Measurements from ENCODE around the gene MRPL49.
"Not testable (repeated sequence)": the region's sequence is repeated elsewhere in the genome, so short reads cannot be mapped to it uniquely, and the experiment has no call there.

Gene MRPL49

DNA sequence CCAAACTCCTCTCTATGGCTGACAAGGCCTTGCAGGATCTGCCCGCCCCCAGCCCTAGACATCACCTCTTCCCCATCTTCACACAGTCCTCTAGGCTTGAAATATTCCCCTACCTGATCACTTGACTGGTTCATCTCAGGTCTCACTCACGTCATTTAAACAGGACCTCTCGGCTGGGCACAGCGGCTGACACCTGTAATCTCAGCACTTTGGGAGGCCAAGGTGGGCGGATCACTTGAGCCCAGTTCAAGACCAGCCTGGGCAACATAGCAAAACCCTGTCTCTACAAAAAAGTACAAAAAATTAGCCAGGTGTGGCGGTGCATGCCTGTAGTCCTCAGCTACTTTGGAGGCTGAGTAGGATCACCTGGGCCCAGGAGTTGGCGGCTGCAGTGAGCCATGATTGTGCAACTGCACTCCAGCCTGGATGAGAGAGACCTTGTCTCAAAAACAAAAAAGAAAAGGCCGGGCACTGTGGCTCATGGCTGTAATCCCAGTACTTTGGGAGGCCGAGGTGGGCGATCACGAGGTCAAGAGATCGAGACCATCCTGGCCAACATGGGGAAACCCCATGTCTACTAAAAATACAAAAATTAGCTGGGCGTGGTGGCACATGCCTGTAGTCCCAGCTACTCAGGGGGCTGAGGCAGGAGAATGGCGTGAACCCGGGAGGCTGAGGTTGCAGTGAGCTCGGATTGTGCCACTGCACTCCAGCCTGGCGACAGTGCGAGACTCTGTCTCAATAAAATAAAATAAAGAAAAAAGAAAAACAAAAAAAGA lies 3.0 kb upstream of the MRPL49 start:
- DNase-seq, result not testable (repeated sequence)

DNA sequence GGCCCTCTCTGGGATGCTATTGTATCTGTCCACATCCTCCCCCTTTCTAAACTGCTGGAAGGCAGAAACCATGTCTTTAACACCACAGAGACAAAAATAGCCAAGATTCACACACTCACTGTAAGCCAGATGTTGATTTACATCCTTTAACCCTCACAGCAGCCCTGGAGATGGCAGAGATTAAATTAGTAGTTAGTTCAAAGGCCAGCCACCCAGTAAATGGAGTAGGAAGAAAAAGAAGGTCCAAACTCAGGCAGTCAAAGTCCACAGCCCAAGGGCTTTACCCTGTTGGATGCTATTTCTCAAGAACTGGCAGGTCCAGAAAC lies 2.5 kb upstream of the MRPL49 start:
- DNase-seq, result no peak

DNA sequence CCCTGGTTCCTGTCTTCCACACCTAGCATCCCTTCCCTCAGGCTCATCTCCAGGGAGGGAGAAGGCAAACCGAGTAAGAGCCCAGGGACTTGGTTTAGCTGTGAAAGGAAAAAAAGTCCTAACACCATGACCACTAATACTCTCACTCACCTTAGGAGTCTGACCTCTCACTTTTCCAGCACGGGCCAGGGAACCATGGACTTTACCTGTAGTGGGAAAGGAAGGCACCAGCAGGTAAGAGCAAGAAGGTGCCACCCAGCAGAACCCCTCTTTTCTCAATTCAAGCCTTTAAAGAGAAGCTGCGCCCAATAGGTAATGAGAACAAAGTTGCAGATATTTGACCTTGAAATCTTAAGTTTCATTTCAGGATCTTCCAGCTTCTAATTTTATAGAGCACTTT lies 1.3 kb upstream of the MRPL49 start:
- DNase-seq, result no peak

DNA sequence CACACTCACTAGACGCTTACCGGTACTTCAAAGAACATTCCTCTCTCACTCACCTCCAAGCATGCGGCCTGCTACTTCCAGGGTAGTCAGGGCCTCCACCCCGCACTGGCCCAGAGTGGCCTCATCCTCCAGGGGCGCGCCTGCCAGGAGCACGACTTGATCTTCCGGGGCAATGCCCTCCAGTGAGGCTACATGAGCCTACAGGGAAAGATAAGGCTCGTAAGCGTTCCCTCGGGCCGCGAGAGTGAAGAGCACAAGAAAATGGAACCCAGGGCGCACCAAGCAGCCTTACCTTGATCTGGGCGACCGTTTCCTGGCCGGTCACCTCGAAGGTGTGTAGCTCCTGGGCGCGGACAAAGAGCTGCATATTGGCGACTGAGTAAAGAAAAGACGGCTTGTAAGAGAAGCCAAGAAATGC lies 665 bp upstream of the MRPL49 start:
- no peak for DNase-seq

DNA sequence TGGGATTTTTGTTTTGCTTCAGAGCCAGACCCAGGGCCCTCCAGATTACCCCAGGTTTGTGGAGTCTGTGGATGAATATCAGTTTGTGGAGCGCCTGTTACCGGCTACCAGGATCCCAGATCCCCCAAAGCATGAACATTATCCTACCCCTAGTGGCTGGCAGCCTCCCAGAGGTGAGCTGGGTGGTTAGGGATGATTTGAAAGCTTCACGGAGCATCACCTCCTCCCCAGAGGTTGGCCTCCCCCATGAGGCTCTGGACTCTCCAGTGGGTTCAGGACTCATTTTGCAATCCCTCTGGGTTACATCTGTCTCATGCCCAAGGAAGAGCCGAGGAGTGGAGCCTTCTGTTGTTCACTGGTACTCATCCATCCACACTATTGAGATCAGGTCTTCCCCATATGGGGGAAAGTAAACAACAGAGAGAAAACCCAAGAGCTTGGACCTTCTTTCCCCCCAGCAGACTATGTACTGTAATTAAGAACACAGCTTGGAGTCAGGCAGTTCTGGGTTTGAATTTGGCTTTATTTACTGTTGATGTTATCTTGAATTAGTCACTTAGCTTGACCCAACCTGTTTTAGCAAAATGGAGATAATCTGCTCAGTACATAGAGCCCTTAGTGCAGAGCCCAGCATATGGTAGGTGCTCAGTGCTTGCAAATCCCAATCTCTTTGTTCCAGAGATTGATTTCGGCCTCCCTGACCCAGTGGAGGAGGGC lies 2.5 kb downstream of the MRPL49 start:
- DNase-seq, result no peak

DNA sequence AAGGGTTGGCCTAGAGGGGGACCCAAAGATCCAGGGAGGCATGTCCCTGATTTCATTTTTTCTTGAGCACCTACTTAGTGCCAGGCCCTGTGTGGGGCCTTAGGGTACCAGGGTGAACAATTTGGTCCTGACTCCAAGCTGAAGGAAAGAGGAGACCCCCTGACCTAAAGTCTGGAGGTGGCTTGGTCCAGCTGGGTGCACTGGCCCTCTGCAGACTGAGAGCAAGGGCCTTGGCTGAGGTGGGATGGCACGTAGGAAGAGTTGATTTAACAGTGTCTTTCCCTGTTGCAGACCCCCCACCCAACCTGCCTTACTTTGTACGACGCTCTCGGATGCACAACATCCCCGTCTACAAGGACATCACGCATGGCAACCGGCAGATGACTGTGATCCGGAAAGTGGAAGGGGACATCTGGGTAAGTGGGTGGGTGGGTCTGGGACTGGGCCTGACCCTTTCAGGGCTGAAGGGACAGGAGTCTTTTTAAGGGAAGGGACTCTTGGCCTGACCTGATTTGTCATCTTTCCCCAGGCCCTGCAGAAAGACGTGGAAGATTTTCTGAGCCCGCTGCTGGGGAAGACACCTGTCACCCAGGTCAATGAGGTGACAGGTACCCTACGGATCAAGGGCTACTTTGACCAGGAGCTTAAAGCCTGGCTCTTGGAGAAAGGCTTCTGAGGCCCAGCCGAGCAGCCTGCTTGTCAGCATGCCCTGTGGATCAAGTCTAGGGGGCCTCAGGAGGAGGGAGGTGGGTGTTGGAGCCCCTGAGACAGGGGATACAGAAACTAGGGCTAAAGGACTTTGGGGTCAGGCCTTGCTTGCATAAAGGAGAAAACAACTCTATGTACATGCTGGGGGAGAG lies 3.3 kb downstream of the MRPL49 start:
- DNase-seq, result no peak

DNA sequence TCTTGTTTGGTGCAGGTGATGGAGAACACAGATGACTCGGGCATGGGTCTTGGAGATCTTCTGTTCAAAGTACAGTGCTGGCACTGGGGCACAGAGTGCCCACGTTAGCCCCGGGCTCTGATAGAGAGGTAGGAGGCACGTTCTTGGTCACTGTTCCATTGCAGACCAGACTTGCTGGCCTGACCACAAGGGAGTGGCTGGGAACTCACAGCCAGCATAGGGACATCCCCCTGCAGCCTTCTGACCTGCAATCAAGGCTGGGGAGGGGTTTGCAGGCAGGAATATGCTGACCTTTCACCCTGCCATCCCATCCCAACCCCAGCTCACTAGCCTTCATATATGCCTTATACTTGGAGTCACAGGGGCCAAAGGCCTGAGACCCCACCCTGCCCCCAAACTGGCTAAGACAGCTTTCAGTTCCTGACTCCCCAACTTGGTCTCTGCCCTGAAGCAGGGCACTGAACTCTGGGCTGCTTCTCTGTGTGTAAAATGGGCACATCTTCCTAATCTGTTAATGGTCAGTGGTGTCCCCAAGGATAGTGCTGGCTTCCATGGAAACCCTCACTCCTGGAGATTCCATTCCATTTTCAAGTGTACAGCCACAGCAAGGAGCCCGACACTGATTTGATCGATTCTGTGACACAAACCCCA lies 4.6 kb downstream of the MRPL49 start:
- no peak for DNase-seq

DNA sequence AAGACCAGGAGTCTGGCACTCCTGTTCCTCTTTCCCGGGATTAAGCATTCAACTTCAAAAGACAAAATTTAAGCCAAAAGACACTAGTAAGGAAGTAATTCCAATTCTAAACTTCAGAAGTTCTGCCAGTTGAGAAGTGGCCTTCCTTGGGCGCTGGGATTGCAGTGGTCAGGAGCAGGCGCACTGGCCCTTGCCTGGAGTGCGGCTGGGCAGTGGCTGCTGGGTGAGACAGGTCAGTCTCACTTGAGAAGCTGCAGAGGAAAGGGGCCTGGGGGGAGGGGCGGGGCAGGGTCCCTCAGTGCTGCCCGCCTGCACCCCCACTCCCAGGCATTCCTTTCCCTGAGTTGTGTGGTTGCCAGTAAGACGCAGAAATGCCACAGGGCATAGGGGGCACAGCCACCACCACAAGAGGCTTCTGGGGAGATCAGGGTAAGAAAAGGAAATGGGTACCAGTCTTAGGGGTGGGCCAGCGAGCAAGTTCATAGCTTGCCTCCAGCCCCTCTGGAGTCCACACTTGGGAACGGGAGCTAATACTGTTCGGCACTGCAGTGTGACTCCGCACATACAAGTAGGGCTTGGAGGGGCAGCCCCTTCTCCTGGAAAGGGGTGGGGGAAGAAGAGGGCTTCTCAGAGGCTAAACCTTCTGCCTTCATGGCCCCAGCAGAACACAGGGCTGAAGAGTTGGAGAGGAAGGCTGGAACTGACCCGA lies 5.5 kb downstream of the MRPL49 start:
- DNase-seq, result no peak

DNA sequence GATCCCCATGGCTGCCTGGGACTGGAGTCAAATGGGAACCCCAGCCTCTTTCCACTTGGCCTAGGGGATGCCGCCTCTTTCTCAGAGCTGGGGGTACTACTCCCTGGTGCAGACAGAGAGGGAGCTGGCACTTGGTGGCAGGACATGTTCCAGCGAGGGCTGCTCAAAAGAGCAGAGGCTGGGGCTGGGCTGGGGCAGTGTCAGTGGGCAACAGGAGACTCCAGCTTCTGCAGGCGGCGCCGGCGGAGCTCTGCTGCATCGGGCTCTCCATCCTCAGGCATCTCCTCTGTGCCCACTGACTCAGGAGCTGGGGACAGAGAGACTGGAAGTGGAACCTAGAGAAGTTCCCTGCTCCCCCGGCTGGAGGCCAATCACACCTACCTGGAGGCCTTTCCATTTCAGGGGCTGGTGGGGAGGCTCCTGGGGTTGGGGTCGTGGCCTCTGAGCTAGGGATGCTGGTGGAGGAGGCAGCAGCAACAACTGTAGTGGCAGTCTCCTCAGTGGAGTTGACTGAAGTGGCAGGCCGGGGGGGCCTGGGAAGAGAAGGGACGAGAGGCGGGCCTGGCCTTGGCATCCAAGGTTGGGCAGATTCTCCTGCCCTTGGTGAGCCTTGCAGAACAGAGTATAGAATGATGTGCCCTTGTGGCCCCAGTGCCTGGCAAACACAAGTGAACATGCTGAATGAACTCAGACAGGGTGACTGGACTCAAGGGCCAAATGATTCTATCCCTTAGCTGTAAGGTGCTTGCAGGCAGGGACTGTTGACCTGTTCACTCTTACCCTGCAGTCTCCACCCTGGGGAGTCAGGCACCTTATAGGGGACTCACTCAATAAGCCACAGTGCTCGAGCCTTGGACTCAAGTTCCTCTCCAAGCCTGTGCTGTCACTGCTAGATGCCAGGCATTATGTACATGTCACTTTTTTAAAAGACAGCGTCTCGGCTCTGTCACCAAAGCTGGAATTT lies 6.3 kb downstream of the MRPL49 start:
- no peak for DNase-seq

DNA sequence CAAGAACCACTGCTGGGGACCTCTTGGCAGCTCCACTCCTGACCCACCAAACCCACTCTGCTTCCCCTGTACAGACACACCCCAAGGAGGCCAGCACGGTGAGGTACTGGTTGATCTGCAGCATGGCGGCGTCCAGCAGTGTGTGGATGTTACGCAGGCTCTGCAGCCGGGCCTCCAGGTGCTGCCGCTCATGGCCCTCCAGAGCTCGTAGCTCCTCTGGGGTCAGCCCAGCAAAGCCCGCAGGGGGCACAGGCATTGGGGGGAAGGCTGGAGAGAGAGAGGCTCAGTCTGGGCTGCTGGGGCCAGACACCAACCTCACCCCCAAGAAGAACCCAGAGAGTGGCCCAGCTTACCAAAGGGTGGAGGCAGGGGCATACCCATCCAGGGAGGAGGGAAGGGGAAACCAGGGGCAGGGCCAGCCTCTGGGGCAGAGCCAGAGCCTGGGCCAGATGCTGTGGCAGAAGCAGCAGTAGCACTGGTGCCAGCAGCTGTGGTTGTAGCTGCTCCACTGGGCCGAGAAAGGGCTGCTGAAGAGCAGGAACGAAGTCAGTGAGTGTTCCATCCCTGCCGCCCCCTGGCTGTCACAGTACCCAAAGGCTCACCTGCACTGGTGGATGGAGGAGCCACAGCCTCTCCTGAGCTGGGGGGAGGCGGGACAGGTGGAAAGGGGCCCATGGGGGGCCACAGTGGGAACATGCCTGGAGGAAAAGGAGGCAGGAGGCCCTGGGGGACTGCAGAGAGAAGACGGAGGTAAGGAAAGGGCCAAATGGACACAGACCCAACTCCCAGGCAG lies 7.7 kb downstream of the MRPL49 start:
- no peak for DNase-seq

DNA sequence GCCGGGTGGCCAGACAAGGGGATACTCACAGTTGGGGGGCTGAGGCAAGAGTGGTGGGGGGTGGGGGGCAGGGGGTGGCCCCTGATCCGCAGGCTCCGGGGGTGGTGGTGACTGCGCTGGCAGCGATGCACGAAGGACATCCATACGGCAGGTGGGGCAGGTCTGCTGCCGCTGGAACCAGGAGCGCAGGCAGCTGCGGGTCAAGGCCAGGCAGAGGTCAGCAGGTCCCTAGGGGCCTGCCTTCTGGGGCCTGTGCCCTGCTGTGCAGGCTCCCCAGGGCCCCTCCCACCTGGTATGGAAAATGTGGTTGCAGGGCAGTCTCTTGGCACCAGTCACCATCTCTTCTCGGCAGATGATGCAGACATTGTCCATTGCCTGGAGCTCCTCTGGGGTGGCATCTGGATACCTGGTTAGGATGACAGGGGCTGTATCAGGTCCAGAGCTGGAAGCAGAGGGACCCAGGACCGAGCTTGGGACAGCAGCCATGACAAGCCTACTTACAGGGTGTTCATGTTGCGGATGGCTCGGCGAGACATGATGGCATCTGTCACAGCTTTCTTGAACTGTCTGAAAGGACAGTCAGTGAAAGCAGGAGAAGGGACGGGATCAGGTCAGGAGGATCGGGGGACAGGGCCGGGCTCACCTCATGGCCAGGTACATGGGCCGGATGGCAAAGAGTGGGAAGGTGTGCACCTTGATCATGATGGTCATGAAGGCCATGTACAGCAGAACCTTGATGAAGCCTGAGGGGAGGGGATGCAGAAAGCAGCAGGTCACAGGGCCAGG lies 8.7 kb downstream of the MRPL49 start:
- DNase-seq, result no peak

DNA sequence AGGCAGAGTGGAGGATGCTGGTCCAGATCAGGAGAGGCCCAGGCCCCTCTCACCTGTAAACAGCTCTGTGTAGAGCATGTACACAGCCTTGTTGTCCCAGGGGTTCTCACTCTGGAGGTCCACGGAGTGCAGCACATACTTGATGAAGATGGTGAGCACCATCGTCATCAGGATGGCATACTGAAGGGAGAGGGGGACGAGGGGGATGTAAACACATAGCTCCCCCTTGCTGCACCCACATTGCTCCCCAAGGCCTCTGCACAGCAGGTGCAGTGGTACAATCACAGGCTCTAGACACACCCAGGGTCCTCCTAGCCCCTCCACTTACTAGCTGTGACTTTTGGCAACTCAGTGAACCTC lies 9.3 kb downstream of the MRPL49 start:
- DNase-seq, result no peak

DNA sequence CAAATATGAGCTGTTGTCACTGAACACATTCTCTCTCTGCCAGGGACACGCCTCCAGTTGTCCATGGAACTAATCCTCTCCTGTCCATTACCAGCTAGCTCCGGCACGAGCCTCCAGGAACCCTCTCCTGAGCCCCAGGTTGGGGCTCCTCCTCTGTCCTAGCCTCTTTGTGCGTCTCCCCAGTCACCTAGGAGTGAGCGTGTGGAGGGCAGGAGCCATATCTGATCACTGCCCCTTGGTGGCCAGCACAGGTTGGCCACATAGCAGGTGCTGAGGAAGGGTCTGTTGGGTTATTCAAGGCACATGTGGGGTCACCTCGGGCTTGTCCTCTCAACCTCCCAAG lies 9.7 kb downstream of the MRPL49 start:
- DNase-seq, result no peak

DNA sequence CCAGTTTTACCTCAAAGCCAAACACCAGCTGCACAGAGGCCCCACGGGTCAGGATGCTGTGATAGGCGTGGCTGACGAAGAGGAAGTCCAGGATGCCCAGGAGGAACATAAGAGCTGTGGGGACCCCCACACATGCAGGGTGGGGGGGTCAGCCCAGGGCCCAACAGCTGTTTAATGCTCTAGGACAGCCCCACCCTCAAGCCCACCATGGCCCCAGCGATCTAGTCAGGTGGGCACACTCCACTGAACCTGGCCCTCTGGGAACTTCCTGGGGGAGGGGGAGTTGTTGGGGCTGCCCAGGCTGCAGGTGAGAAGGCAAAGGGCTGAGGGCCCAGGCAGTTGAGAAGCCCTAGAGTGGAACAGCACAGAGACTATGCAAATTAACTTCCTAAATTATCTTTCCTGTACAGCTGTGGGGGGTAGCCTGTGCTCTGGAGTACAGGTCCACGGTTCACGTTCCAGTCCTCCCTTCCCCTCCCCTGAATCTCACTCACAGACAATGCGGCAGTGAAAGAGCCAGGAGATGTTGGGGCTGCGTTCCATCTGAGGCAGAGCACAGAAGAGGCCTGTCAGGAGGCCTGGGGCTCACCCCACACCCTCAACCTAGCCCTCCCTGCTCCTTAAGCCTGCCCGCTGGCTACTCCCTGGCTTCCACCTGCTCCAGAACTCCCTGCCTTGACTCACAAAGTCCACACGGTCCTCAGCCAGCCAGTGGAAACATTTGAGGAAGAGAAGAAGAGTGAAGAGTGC lies 10.3 kb downstream of the MRPL49 start:
- DNase-seq, result no peak

DNA sequence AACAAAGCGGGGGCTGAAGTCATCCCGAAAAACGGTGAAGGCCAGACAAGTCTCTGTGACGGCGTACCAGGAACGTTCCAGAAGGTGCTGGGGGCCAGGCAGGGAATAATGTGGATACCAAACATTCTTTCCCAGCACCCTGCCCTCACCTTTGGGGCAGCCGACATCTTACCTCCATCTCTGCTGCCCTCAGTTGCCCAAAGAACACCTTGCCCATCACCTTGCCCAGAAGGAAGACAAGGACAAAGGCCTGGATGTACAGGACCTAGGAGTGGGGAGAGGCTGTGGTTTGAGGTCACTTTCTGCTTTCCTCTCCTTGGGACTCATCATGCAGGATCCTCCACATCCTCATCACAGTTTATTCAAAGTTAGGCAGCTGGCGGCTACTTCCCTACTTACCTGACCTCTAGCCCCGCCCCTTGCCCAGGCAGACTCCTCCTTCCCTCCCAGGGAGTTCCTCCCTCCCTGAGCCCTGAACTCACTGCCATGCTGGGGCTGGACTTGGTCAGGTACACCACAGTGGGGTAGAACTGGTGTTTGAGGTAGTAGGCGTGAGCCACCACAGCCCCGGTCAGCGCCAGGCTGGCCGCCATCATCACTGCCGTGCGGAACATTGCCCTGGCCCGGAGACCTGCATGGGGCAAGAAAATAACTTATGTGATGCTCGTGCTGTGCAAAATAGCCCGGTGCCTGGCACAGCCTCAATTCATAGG lies 11.0 kb downstream of the MRPL49 start:
- DNase-seq, result no peak

DNA sequence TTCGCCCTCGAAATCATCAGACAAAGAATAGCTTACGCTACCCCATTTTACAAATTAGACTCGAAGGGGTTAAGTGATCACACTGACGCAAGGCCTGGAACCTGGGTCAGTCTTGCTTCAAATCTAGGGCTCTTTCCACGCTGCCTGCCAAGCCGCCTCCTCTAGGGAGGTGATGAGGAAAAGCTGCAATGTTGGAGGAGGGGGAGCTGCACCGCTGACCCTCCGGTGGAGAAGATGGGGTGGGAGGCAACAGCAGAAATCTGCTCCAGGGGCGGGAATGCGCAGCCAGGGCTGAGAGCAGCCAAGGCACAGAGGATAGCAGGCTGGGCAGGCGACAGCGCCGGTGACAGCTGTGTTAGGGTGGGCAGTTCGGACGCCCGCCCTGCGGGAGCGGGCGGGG lies 11.6 kb downstream of the MRPL49 start:
- DNase-seq, result no peak

DNA sequence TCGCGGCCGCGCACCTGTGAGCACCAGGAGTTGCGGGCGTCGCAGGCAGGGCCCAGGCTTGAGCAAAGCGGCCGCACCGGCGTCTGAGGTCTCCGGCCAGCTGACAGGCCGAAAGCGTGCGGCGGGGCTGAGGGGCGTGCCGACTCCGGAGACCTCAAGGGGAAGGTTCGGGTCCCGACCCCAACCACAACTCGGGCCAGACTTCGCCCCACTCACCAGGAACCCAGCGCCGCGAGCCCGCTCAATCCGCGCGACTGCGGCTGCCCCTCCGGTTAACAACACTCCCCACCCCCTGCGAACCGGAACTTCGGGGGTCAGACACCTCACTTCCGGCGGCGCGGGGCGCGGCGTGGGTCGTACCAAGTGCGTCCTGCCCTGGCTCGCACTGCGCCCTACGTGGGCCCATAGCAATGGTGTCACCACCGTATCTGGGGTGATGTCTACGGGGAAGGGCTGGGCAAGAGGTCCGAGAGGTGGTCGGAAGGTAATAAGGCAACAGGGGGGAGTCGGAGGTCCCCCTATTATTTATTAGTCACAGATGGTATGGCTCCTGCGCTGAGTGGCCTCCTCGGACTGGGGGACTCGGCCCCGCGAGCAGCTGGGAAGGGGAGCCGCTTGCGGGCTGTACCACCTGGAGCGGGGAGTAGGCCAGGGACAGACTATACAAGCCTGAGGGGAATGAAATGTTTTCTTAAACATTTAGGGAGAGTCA lies 12.3 kb downstream of the MRPL49 start, which contains the start of gene SYVN1:
SYVN1 (minus strand) TSS at position 280 of the 712 bp plus-strand sequence. CDS start 918 bp downstream, outside the sequence.
- peak; percentile 69 for DNase-seq
